Sigmoid colon (tissue), 4 donors: ENCODE measurements around the gene ST3GAL2.

Experiments
- CTCF ChIP-seq, 4 experiments: fragments of 450-650 bp in 3 of 4; fragments of 200-600 bp in 1 of 4; IDR thresholded peaks; one replicate each; pipeline ENCODE4 v1.5.1; 2016 to 2019; ENCODE audit warnings: antibody characterized with exemption in 4 of 4, mild to moderate bottlenecking in 3 of 4, moderate library complexity in 2 of 4
- EP300 ChIP-seq, 4 donors: sonication (generic); formaldehyde crosslinking; IDR thresholded peaks; one replicate each; pipeline ENCODE4 v1.6.1; 2017; ENCODE audit warnings: antibody characterized with exemption in 4 of 4
- POLR2A ChIP-seq, 2 donors: fragments of 450-650 bp; IDR thresholded peaks; one replicate each; pipeline ENCODE4 v1.6.1; 2016; ENCODE audit warnings: antibody characterized with exemption in 2 of 2, mild to moderate bottlenecking in 2 of 2, moderate library complexity in 2 of 2

GRCh38 chr16:70378869-70379493, 59.9 kb downstream of the ST3GAL2 start:
- TF ChIP-seq CTCF (IDR thresholded peaks at IDR 0.05) (no peak), POLR2A (IDR thresholded peaks at IDR 0.05) (no peak), EP300 (IDR thresholded peaks at IDR 0.05) (no peak)
